Naive thymus-derived CD8-positive, alpha-beta T cell (primary cell): ENCODE results near the gene SMCHD1. TPM values are rescaled to one million over a fixed set of nuclear protein-coding genes. Genes with fewer than 3 reads are reported as not detected.

Experiments
- ATAC-seq, 2 donors: fragments of 150-1000 bp; cut with Tn5 transposase in 1 of 2; sonication (Bioruptor Pico), chemical (Tn5 transposase) in 1 of 2; 1 replicate in 1 of 2; 2 replicates in 1 of 2; pipeline ENCODE4 v1.10.0; 2021; ENCODE audit warnings: mild to moderate bottlenecking in 2 of 2, moderate library complexity in 2 of 2
- POLR2A ChIA-PET: fragments of 350-600 bp; sonication (Branson Sonifier 250); formaldehyde crosslinking; loops from one replicate; lab custom pipeline; 2021; ENCODE audit warnings: antibody characterized with exemption; lab: Charles Lee
- DNase-seq, 10 donors: peaks; one replicate each; pipeline versions ENCODE4 v3.0.0 to v3.0.0-alpha.2; 2020 to 2022
- H3K27ac Mint-ChIP-seq, 10 donors: one replicate each; pipeline ENCODE4 v1.8.0; 2020 to 2022; ENCODE audit warnings: mild to moderate bottlenecking in 10 of 10, mixed read lengths in 10 of 10, moderate library complexity in 4 of 10, inconsistent platforms in 1 of 10
- H3K27me3 Mint-ChIP-seq, 5 donors: one replicate each; pipeline ENCODE4 v1.8.0; 2021 to 2022; ENCODE audit warnings: mixed read lengths in 5 of 5
- H3K36me3 Mint-ChIP-seq, 3 donors: one replicate each; pipeline ENCODE4 v1.8.0; 2020 to 2022; ENCODE audit warnings: mixed read lengths in 3 of 3, mild to moderate bottlenecking in 2 of 3, inconsistent platforms in 1 of 3
- H3K4me1 Mint-ChIP-seq, 4 donors: one replicate each; pipeline ENCODE4 v1.8.0; 2021 to 2022; ENCODE audit warnings: mixed read lengths in 4 of 4
- H3K4me3 Mint-ChIP-seq, 10 donors: one replicate each; pipeline ENCODE4 v1.8.0; 2020 to 2022; ENCODE audit warnings: mild to moderate bottlenecking in 10 of 10, mixed read lengths in 10 of 10, moderate library complexity in 6 of 10, inconsistent platforms in 1 of 10
- H3K9me3 Mint-ChIP-seq, 9 donors: one replicate each; pipeline ENCODE4 v1.8.0; 2020 to 2022; ENCODE audit warnings: mixed read lengths in 9 of 9, mild to moderate bottlenecking in 3 of 9, inconsistent platforms in 1 of 9, moderate library complexity in 1 of 9
- polyA plus RNA-seq, 3 donors: library from polyadenylated mRNA; unstranded; fragments of 300-500 nt; fragmentation: Illumina TruSeq; gene quantifications; one replicate each; pipeline ENCODE4 v1.2.3, GENCODE V29; 2021
- total RNA-seq, 8 experiments: library from RNA in 2 of 8; stranded (reverse) in 2 of 8; gene quantifications; one replicate each; pipeline ENCODE4 v1.2.3 and lab custom pipeline; 2021 to 2026

Gene SMCHD1
- total and polyA plus RNA-seq, 5 experiments from 2014 or later: 27.7 to 215 (median 33.7) TPM

DNA sequence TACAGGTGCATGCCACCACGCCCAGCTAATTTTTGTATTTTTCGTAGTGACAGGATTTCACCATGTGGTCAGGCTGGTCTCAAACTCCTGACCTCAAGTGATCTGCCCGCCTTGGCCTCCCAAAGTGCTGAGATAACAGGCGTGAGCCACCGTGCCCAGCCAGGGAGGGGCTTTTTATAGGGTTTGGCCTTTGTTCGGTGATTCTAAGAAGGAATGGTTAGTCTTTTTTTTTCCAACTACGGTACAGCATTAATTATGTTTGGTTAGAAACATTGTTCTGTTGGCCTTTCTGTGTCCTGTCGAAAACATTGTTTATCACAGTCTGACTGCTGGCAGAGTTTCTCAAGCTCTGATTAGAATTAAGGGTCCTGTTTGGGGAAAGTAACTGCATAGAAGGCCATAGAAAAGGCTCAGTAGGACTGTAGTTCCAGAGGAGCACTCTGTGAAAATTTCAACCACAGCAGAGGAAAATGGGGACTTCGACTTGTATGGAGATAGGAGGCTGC is 19.3 kb upstream of the SMCHD1 start:
- Mint-ChIP-seq H3K27ac (peak overlapping the region in 8 of 10 donors; percentile 93 to 100 (median 99)), H3K4me1 (peaks cover 45 to 98% (median 85%) of the 10 kb centered on the region in 4 donors), H3K27me3 (no peaks in the 10 kb centered on the region), H3K4me3 (peak overlapping the region; percentile 73 to 91 (median 79)), H3K36me3 (no peaks in the 10 kb centered on the region), H3K9me3 (peaks cover 0 to 31% (median 3%) of the 10 kb centered on the region in 9 donors)
- POLR2A ChIA-PET: interaction anchor here (0.6 to 10.9 kb wide), 29 partner anchors 10 to 815 kb away, joined by 3 to 511 read pairs (median 8); partner anchors contain the start of genes METTL4, MYL12A, NDC80 and SMCHD1
- DNase-seq (peak in 1 of 10 donors; percentile 78), ATAC-seq (peak; percentile 46 to 48)

DNA sequence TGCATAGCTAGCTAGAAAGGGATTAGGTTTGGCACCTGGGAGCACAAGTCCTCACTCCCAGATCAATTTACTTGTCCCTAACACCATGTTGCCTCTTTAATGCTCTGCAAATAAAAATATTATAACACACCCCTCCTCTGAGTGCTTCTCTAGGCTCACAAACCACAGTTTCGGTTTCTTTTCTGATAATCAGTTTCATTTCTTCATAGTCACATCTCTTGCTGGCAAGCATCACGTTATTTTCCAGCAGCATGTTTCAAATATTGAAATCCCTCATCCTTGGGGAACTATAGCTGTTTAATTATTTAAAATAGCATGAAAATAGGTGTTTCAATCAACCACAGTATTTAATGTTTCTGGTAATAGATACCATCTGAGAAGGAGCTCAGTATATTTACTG is 13.9 kb upstream of the SMCHD1 start:
- Mint-ChIP-seq H3K27ac (peak overlapping the region in 5 of 10 donors; percentile 87 to 99 (median 97)), H3K4me1 (peaks cover 23 to 59% (median 48%) of the 10 kb centered on the region in 4 donors), H3K27me3 (no peaks in the 10 kb centered on the region), H3K9me3 (peaks cover 0 to 2% (median 0%) of the 10 kb centered on the region in 9 donors), H3K36me3 (no peaks in the 10 kb centered on the region), H3K4me3 (peak overlapping the region; percentile 65 to 94 (median 82))
- DNase-seq (peak in 3 of 10 donors; percentile 52), ATAC-seq (peak in 1 of 2 donors; percentile 23)
- POLR2A ChIA-PET: interaction anchor here (0.8 to 10.9 kb wide), 6 partner anchors 13 to 71 kb away, joined by 3 to 511 read pairs (median 4); partner anchors contain the start of genes METTL4, NDC80 and SMCHD1

DNA sequence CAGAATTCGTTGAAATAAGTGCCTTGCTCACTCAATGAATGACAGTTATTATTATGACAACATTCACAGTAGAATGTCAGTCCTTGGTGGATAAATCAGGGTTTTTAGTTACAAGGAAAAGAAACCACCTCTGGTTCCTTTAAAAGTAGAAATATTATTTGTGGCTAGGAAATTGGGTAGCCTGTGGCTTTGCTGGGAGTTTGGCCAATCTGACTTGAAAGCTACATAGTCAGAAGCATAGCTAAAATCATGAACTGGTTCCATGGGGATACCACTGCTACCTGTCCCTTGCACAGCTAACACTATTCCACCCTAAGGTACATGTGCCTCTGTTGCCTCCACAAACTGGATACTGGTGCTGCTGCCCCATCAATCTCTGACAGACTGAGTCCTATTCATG is 12.8 kb upstream of the SMCHD1 start:
- H3K9me3 Mint-ChIP-seq: peaks cover 0 to 1% (median 0%) of the 10 kb centered on the region in 9 donors
- H3K36me3 Mint-ChIP-seq: no peaks in the 10 kb centered on the region
- peaks cover 16 to 49% (median 38%) of the 10 kb centered on the region in 4 donors for H3K4me1 Mint-ChIP-seq
- POLR2A ChIA-PET: interaction anchor here (0.8 to 10.9 kb wide), 2 partner anchors 12 to 67 kb away, joined by 5 to 511 read pairs; partner anchors contain the start of gene SMCHD1
- ATAC-seq: no peak
- no peaks in the 10 kb centered on the region for H3K27me3 Mint-ChIP-seq
- DNase-seq: no peak
- peak overlapping the region in 1 of 10 donors; percentile 86 for H3K27ac Mint-ChIP-seq
- H3K4me3 Mint-ChIP-seq: peak overlapping the region in 6 of 10 donors; percentile 7 to 67 (median 49)

DNA sequence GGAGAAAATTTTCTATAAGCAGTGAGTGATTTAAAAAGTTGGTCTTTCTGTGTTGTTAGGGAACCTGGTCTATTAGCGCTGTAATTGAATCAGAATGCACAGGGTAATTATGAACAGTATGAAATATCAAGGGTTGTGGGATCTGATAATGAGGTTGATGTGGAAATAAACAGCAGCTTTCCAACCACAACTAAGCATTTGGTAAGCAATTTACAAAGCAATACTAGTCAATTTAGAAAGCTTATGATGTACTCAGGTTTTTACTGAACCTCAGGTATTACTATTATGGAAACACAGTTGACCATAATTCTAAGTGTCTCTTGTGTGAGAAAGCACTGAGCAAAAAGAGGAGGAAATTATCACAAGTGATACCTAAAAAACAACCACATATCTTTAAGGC is 11.0 kb upstream of the SMCHD1 start:
- H3K27ac Mint-ChIP-seq: no peak overlapping the region
- no peaks in the 10 kb centered on the region for H3K36me3 Mint-ChIP-seq
- DNase-seq: no peak
- POLR2A ChIA-PET: interaction anchor here (1.3 to 10.9 kb wide), 2 partner anchors 11 to 74 kb away, joined by 3 to 511 read pairs; partner anchors contain the start of gene SMCHD1
- no peak overlapping the region for H3K4me3 Mint-ChIP-seq
- H3K9me3 Mint-ChIP-seq: no peaks in the 10 kb centered on the region
- no peak for ATAC-seq
- peaks cover 8 to 31% (median 21%) of the 10 kb centered on the region in 4 donors for H3K4me1 Mint-ChIP-seq
- H3K27me3 Mint-ChIP-seq: no peaks in the 10 kb centered on the region

DNA sequence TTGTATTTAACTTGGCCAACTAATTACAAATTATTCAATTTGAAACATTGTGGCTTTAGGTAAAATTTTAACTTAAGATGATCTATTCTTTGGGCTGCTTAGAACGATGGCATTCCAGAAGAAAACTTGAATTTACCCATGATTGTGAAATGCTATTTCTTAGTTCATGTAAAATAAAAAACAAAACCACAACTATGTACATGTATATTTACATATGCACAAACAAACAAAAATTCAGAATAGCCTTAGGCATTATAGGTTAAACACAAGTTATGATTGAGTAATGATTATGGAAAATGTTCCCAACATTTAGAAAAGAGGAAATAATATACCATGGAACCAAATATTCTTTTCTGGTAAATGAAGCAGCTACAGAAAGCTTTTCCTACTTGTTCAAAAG is 3.5 kb upstream of the SMCHD1 start:
- POLR2A ChIA-PET: interaction anchor here (0.7 to 12.0 kb wide), 5 partner anchors 11 to 308 kb away, joined by 3 to 511 read pairs (median 3); partner anchors contain the start of genes METTL4 and NDC80
- Mint-ChIP-seq H3K36me3 (peaks cover 0 to 4% (median 0%) of the 10 kb centered on the region in 3 donors), H3K9me3 (no peaks in the 10 kb centered on the region), H3K4me1 (peaks cover 8 to 37% (median 23%) of the 10 kb centered on the region in 4 donors), H3K27ac (peak overlapping the region in 2 of 10 donors; percentile 11 to 28), H3K27me3 (no peaks in the 10 kb centered on the region), H3K4me3 (no peak overlapping the region)
- DNase-seq (no peak), ATAC-seq (no peak)

DNA sequence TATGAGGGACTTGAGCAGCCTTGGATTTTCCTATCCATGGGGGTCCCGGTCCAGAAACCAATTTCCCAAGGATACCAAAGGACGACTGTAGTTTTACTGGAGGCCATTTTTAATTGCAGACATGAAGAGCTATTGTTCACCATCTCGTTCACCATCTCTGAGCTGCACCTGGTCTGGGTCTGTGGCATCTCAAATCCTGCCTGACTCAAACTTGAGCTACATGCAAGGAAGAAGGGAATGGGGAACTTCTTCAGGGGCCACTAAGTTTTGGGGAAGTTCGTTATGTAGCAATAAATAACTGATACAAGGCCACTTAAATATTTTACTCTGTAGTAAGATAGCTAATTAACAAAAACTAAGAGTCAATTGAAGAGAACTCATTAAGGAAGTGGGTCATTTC is 2.1 kb upstream of the SMCHD1 start:
- peaks cover 8 to 47% (median 32%) of the 10 kb centered on the region in 4 donors for H3K4me1 Mint-ChIP-seq
- no peaks in the 10 kb centered on the region for H3K27me3 Mint-ChIP-seq
- H3K4me3 Mint-ChIP-seq: peak overlapping the region in 4 of 10 donors; percentile 20 to 95 (median 41)
- ATAC-seq (no peak), DNase-seq (no peak)
- H3K36me3 Mint-ChIP-seq: peaks cover 3 to 9% (median 6%) of the 10 kb centered on the region in 3 donors
- POLR2A ChIA-PET: interaction anchor here (0.5 to 12.0 kb wide), 4 partner anchors 13 to 83 kb away, joined by 4 to 511 read pairs (median 88); partner anchors contain the start of genes METTL4 and NDC80
- no peaks in the 10 kb centered on the region for H3K9me3 Mint-ChIP-seq
- peak overlapping the region in 8 of 10 donors; percentile 29 to 99 (median 89) for H3K27ac Mint-ChIP-seq

DNA sequence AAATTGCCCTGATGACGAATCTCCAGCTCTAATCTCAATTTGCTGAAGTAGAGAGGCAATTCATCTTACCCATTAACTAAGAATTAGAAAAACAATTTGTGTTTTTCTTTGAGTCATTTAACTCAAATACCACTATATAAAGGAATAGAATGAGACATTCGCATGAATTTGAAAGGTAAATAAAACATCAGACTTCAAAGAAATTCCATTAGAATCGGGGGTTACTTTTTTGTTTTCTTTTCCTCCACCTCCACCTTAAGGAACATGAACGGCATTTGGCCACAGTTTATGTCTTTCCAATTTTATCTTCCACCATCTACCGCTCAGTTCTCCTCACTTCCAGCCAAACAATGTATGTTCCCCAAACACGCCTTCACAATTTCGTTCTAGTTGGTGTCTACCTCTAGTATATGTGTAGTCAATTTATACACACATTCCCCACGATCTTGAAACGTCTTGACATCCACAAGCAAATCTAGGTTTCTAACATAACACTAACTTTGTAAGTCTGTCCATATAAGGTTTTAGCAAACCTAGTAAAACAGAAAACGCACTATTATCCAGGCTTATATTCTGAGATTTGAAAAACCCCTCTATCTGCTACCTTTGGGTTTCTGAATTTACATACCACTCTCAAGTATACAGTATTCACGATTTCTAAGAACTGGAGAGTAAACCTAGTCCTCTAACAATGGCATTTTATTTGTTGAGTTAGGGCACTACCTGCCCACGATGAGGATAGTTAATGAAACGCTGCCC is 1.2 kb upstream of the SMCHD1 start:
- Mint-ChIP-seq H3K27me3 (no peaks in the 10 kb centered on the region), H3K4me1 (peaks cover 8 to 54% (median 37%) of the 10 kb centered on the region in 4 donors), H3K4me3 (peak overlapping the region; percentile 83 to 99 (median 94)), H3K27ac (peak overlapping the region; percentile 88 to 99 (median 98)), H3K9me3 (no peaks in the 10 kb centered on the region), H3K36me3 (peaks cover 3 to 9% (median 6%) of the 10 kb centered on the region in 3 donors)
- POLR2A ChIA-PET: interaction anchor here (0.5 to 12.0 kb wide), 21 partner anchors 12 to 108 kb away, joined by 3 to 511 read pairs (median 12); partner anchors contain the start of genes METTL4 and NDC80
- ATAC-seq (no peak), DNase-seq (no peak)

DNA sequence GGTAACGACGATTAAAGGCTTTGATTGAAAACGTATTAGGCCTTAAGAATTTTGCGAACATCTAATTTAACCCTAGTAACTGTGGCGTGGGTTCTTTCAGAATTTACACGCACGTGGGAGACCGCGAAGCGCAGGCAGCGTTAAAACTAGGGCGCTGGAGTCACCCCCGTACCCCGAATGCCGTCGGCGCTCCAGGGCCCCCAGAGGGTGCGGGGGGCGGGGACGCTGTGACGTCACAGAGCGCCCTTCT is 673 bp upstream of the SMCHD1 start:
- peak overlapping the region; percentile 88 to 99 (median 98) for H3K27ac Mint-ChIP-seq
- DNase-seq (peak in 9 of 10 donors; percentile 72 to 92 (median 91)), ATAC-seq (peak; percentile 44 to 61)
- no peaks in the 10 kb centered on the region for H3K27me3 Mint-ChIP-seq
- H3K4me1 Mint-ChIP-seq: peaks cover 8 to 59% (median 41%) of the 10 kb centered on the region in 4 donors
- peaks cover 3 to 9% (median 6%) of the 10 kb centered on the region in 3 donors for H3K36me3 Mint-ChIP-seq
- peak overlapping the region; percentile 83 to 99 (median 94) for H3K4me3 Mint-ChIP-seq
- POLR2A ChIA-PET: interaction anchor here (0.6 to 12.0 kb wide), 24 partner anchors 12 to 120 kb away, joined by 3 to 511 read pairs (median 9); partner anchors contain the start of genes METTL4 and NDC80
- H3K9me3 Mint-ChIP-seq: no peaks in the 10 kb centered on the region

DNA sequence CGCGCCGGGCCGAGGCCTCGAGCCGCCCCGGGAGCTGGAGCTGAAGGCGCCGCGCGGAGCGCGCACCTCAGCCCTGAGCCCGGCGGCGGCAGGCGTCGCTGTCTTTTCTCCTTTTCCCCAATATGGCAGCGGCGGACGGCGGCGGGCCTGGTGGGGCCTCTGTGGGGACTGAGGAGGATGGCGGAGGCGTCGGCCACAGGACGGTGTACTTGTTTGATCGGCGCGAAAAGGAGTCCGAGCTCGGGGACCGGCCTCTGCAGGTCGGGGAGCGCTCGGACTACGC is 369 bp downstream of the SMCHD1 start:
- peak overlapping the region; percentile 88 to 99 (median 97) for H3K27ac Mint-ChIP-seq
- peak in 1 of 2 donors; percentile 17 for ATAC-seq
- peak overlapping the region; percentile 89 to 99 (median 95) for H3K4me3 Mint-ChIP-seq
- POLR2A ChIA-PET: interaction anchor here (0.7 to 12.0 kb wide), 38 partner anchors 11 to 1825 kb away, joined by 3 to 511 read pairs (median 6); partner anchors contain the start of genes METTL4, MYL12A and NDC80
- no peak for DNase-seq
- peaks cover 0 to 2% (median 0%) of the 10 kb centered on the region in 9 donors for H3K9me3 Mint-ChIP-seq
- no peaks in the 10 kb centered on the region for H3K27me3 Mint-ChIP-seq
- peaks cover 10 to 65% (median 43%) of the 10 kb centered on the region in 4 donors for H3K4me1 Mint-ChIP-seq
- peaks cover 8 to 14% (median 8%) of the 10 kb centered on the region in 3 donors for H3K36me3 Mint-ChIP-seq

DNA sequence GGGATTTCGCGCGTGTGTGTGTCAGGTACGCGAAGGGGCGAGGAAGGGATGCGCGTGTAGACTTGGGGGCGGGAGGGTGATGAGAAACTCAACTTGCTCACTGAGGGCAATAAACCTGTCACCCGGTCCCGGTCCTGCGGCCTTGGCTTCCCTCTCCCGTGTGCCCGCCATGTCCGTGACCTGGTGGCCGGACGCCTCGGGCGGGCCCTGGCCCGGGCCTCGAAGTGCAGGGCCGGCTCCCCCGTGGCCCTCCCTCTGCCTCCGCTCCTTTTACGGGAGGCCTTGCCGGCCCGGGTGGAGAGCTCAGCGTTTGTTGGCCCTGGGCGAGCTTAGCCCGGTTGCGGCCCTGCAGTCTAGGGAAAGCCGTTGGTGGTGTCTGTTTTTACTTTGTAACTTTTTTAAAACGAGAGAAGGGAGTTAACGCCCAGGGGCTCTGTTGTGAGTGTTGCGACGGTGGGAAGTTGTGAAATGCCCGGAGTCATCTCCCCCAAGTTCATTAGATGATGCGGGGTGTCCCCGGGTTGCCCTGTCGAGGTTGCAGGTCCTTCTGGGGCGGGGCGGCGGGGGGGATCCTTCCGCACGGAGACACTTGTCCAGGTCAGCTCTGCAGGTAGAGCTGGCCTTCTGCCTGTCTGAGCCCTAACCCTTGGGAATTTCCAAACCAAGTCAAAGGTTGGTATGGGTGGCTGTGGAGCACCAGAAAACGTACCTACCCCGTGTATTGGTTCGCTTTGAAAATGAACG is 883 bp downstream of the SMCHD1 start:
- DNase-seq (peak; percentile 26 to 70 (median 54)), ATAC-seq (peak; percentile 18 to 41)
- POLR2A ChIA-PET: interaction anchor here (0.5 to 12.0 kb wide), 39 partner anchors 10 to 1826 kb away, joined by 3 to 511 read pairs (median 6); partner anchors contain the start of genes METTL4, MYL12A and NDC80
- Mint-ChIP-seq H3K9me3 (peaks cover 0 to 3% (median 0%) of the 10 kb centered on the region in 9 donors), H3K4me1 (peaks cover 12 to 64% (median 42%) of the 10 kb centered on the region in 4 donors), H3K27ac (peak overlapping the region; percentile 88 to 99 (median 97)), H3K4me3 (peak overlapping the region; percentile 89 to 99 (median 95)), H3K27me3 (no peaks in the 10 kb centered on the region), H3K36me3 (peaks cover 9 to 18% (median 10%) of the 10 kb centered on the region in 3 donors)

DNA sequence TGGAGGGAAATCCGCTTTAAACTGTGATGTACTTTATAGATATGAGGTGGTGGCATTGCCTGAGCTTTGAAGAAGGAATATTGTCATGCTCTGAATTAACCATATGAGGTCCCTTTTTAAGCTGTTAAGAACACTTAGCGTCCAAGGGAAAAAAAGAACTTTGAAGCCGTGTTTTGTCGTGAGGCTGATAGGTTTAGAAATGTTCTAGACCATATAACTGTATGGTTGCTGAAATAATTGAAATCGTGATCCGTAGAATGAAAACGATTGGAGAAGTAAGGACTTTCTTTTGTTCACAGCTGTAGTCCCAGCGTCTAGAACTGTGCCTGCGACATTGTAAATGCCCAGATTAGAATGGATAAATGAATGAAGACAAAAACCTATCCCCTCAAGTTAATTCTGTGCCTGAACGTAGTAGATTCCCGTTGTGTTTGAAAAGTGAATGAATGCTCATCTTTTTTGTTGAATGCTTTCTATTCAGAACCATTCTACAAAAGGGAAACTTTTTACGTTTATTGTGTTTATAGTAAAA is 1.5 kb downstream of the SMCHD1 start:
- no peak for ATAC-seq
- Mint-ChIP-seq H3K36me3 (peaks cover 9 to 22% (median 13%) of the 10 kb centered on the region in 3 donors), H3K27ac (peak overlapping the region; percentile 88 to 99 (median 97)), H3K9me3 (peaks cover 0 to 3% (median 0%) of the 10 kb centered on the region in 9 donors), H3K4me3 (peak overlapping the region; percentile 89 to 99 (median 95)), H3K27me3 (no peaks in the 10 kb centered on the region), H3K4me1 (peaks cover 13 to 65% (median 43%) of the 10 kb centered on the region in 4 donors)
- POLR2A ChIA-PET: interaction anchor here (0.5 to 12.0 kb wide), 22 partner anchors 10 to 591 kb away, joined by 3 to 511 read pairs (median 9); partner anchors contain the start of genes METTL4, MYL12A and NDC80
- DNase-seq: no peak
